Measurements from ENCODE around the gene SGCD.

The SGCD gene

GRCh38 chr5:156753846-156754245 lies 426.9 kb downstream of the SGCD start:
- Histone ChIP-seq H2AFZ (ENCODE audit: low read length) (no peak overlapping the region), H3K9ac (ENCODE audit: low read depth, low read length, poor library complexity, severe bottlenecking) (peak overlapping the region; percentile 68), H3K79me2 (ENCODE audit: insufficient read depth, low read length) (no peaks in the 10 kb centered on the region), H3K9me2 (replicated peaks; ENCODE audit: low read depth, low read length) (no peaks in the 10 kb centered on the region), H3K9me3 (ENCODE audit: insufficient read depth, low read depth, low read length) (no peaks in the 10 kb centered on the region), H3K4me3 (ENCODE audit: low read length, poor library complexity, severe bottlenecking) (no peak overlapping the region), H3K4me1 (ENCODE audit: insufficient read depth, low read length, poor library complexity, severe bottlenecking) (peaks cover 58% of the 10 kb centered on the region), H3K27me3 (ENCODE audit: insufficient read depth, low read length, poor library complexity, severe bottlenecking) (no peaks in the 10 kb centered on the region), H3K4me2 (ENCODE audit: low read depth, low read length, poor library complexity, severe bottlenecking) (peak overlapping the region; percentile 36), H3F3A (ENCODE audit: low read depth) (peaks cover 19% of the 10 kb centered on the region), H4K20me1 (ENCODE audit: insufficient read depth, low read length, poor library complexity, severe bottlenecking) (no peaks in the 10 kb centered on the region), H3K36me3 (ENCODE audit: insufficient read depth, low read length) (no peaks in the 10 kb centered on the region)
- TF ChIP-seq EZH2phosphoT487 (IDR thresholded peaks at IDR 0.05; ENCODE audit: borderline replicate concordance) (no peak), CTCF (conservative IDR thresholded peaks at IDR 0.05; ENCODE audit: low read length) (no peak)

GRCh38 chr5:156755421-156756087 lies 428.6 kb downstream of the SGCD start:
- TF ChIP-seq CTCF (conservative IDR thresholded peaks at IDR 0.05; ENCODE audit: low read length) (no peak), EZH2phosphoT487 (IDR thresholded peaks at IDR 0.05; ENCODE audit: borderline replicate concordance) (no peak)
- H2AFZ ChIP-seq (ENCODE audit: low read length), result no peak overlapping the region
- H3K9me3 ChIP-seq (ENCODE audit: insufficient read depth, low read depth, low read length), result no peaks in the 10 kb centered on the region
- no peak overlapping the region for H3K4me3 ChIP-seq (ENCODE audit: low read length, poor library complexity, severe bottlenecking)
- H3K9ac ChIP-seq (ENCODE audit: low read depth, low read length, poor library complexity, severe bottlenecking), result peak overlapping the region; percentile 68
- H3K4me1 ChIP-seq (ENCODE audit: insufficient read depth, low read length, poor library complexity, severe bottlenecking), result peaks cover 74% of the 10 kb centered on the region
- no peaks in the 10 kb centered on the region for H3K36me3 ChIP-seq (ENCODE audit: insufficient read depth, low read length)
- no peaks in the 10 kb centered on the region for H3K79me2 ChIP-seq (ENCODE audit: insufficient read depth, low read length)
- no peaks in the 10 kb centered on the region for H3K9me2 ChIP-seq (replicated peaks; ENCODE audit: low read depth, low read length)
- peak overlapping the region; percentile 35 for H3K4me2 ChIP-seq (ENCODE audit: low read depth, low read length, poor library complexity, severe bottlenecking)
- H3K27me3 ChIP-seq (ENCODE audit: insufficient read depth, low read length, poor library complexity, severe bottlenecking), result no peaks in the 10 kb centered on the region
- no peaks in the 10 kb centered on the region for H4K20me1 ChIP-seq (ENCODE audit: insufficient read depth, low read length, poor library complexity, severe bottlenecking)
- H3F3A ChIP-seq (ENCODE audit: low read depth), result peaks cover 23% of the 10 kb centered on the region

- Histone ChIP-seq H3F3A (ENCODE audit: low read depth) (peaks cover 23% of the 10 kb centered on the region), H3K4me2 (ENCODE audit: low read depth, low read length, poor library complexity, severe bottlenecking) (peak overlapping the region; percentile 37), H3K36me3 (ENCODE audit: insufficient read depth, low read length) (no peaks in the 10 kb centered on the region), H3K79me2 (ENCODE audit: insufficient read depth, low read length) (no peaks in the 10 kb centered on the region), H3K9me2 (replicated peaks; ENCODE audit: low read depth, low read length) (no peaks in the 10 kb centered on the region), H3K4me1 (ENCODE audit: insufficient read depth, low read length, poor library complexity, severe bottlenecking) (peaks cover 95% of the 10 kb centered on the region), H3K9me3 (ENCODE audit: insufficient read depth, low read depth, low read length) (no peaks in the 10 kb centered on the region), H4K20me1 (ENCODE audit: insufficient read depth, low read length, poor library complexity, severe bottlenecking) (no peaks in the 10 kb centered on the region), H2AFZ (ENCODE audit: low read length) (no peak overlapping the region), H3K4me3 (ENCODE audit: low read length, poor library complexity, severe bottlenecking) (no peak overlapping the region), H3K27me3 (ENCODE audit: insufficient read depth, low read length, poor library complexity, severe bottlenecking) (no peaks in the 10 kb centered on the region), H3K9ac (ENCODE audit: low read depth, low read length, poor library complexity, severe bottlenecking) (peak overlapping the region; percentile 75)
- TF ChIP-seq CTCF (conservative IDR thresholded peaks at IDR 0.05; ENCODE audit: low read length), result no peak
- TF ChIP-seq EZH2phosphoT487 (IDR thresholded peaks at IDR 0.05; ENCODE audit: borderline replicate concordance), result no peak
Observed at GRCh38 chr5:156758011-156758791, 431.2 kb downstream of the SGCD start.

All from Loucy (cell line).